Prostate gland (tissue), 2 donors: Measurements from ENCODE around the gene RMDN3. TPM values are rescaled to one million over a fixed set of nuclear protein-coding genes. Genes with fewer than 3 reads are reported as not detected.

ENCODE experiments used
- DNase-seq: peaks from one replicate; pipeline ENCODE4 v3.0.0-alpha.2; 2019; ENCODE audit warnings: low spot score
- H3K27ac ChIP-seq, 2 donors: fragments of 200-600 bp; sonication (generic); 2 replicates each; pipeline ENCODE4 v1.5.1; 2017 to 2019
- H3K27me3 ChIP-seq: fragments of 200-600 bp; sonication (generic); replicated peaks from 2 replicates; pipeline ENCODE4 v1.5.1; 2019; ENCODE audit not compliant: insufficient read depth
- H3K36me3 ChIP-seq, 2 donors: fragments of 200-600 bp; sonication (generic); 1 replicate in 1 of 2; 2 replicates in 1 of 2; pipeline versions ENCODE4 v1.5.1 to v1.8.1; 2017 to 2019
- H3K4me1 ChIP-seq: fragments of 200-600 bp; sonication (generic); replicated peaks from 2 replicates; pipeline ENCODE4 v1.5.1; 2019
- H3K4me3 ChIP-seq, 2 donors: fragments of 200-600 bp; sonication (generic); 2 replicates each; pipeline ENCODE4 v1.5.1; 2017 to 2019
- H3K9me3 ChIP-seq: fragments of 200-600 bp; sonication (generic); 2 replicates; pipeline ENCODE4 v1.5.1; 2017
- CTCF ChIP-seq, 4 experiments: fragments of 200-600 bp in 2 of 4; fragments of 450-650 bp in 2 of 4; sonication (generic) in 2 of 4; IDR thresholded peaks; 1 replicate in 3 of 4; 2 replicates in 1 of 4; pipeline ENCODE4 v1.5.1; 2016 to 2019; ENCODE audit warnings: antibody characterized with exemption in 4 of 4, mild to moderate bottlenecking in 2 of 4, moderate library complexity in 2 of 4
- POLR2A ChIP-seq: fragments of 450-650 bp; IDR thresholded peaks from one replicate; pipeline ENCODE4 v1.6.1; 2016; ENCODE audit warnings: antibody characterized with exemption, mild to moderate bottlenecking
- POLR2AphosphoS5 ChIP-seq: sonication (generic); formaldehyde crosslinking; IDR thresholded peaks from one replicate; pipeline ENCODE4 v1.6.1; 2017; ENCODE audit warnings: antibody characterized with exemption
- WGBS: methylation state at CpG from one replicate; pipeline ENCODE4 v1.1.5; 2018; 5-methylcytosine and 5-hydroxymethylcytosine counted together
- intact Hi-C: fragments of 100-400 bp; cut with DNase I; formaldehyde crosslinking; loops from one replicate; pipeline ENCODE4 v1.14.2; 2022
- total RNA-seq, 2 donors: library from RNA; depleted of rRNA; stranded (reverse); fragments of >200 nt; gene quantifications; one replicate each; pipeline ENCODE4 v1.1.0, GENCODE V29; 2016

RMDN3 gene
- total RNA-seq, 2 donors from 2014 or later = 28.2 to 31.9 TPM

- Histone ChIP-seq H3K27ac (no peak overlapping the region), H3K27me3 (no peaks in the 10 kb centered on the region), H3K36me3 (peaks cover 6 to 21% of the 10 kb centered on the region in 2 donors), H3K4me1 (no peaks in the 10 kb centered on the region), H3K9me3 (no peaks in the 10 kb centered on the region), H3K4me3 (no peak overlapping the region)
- intact Hi-C loops = loop anchor here (5.0 kb wide), 1 partner anchor 148 kb away; the partner anchor contains the start of gene VPS18
- WGBS = 76% methylated on average over 5 of the region's 5 CpGs
- no peak for DNase-seq
- TF ChIP-seq POLR2A (no peak), CTCF (IDR thresholded peaks at IDR 0.05) (no peak)
Observed at GRCh38 chr15:40744815-40745152, 10.3 kb downstream of the RMDN3 start.

GRCh38 chr15:40743921-40744814 is 10.9 kb downstream of the RMDN3 start:
- intact Hi-C loops = no loop called here
- H3K27me3 ChIP-seq = no peaks in the 10 kb centered on the region
- 80% methylated on average over 12 of the region's 12 CpGs for WGBS
- H3K27ac ChIP-seq = no peak overlapping the region
- H3K4me1 ChIP-seq = no peaks in the 10 kb centered on the region
- H3K36me3 ChIP-seq = peaks cover 6 to 21% of the 10 kb centered on the region in 2 donors
- H3K9me3 ChIP-seq = no peaks in the 10 kb centered on the region
- TF ChIP-seq CTCF (IDR thresholded peaks at IDR 0.05) (no peak), POLR2A (no peak), POLR2AphosphoS5 (no peak)
- H3K4me3 ChIP-seq = no peak overlapping the region
- no peak for DNase-seq

GRCh38 chr15:40743485-40743901 is 11.6 kb downstream of the RMDN3 start:
- intact Hi-C loops = no loop called here
- DNase-seq = no peak
- Histone ChIP-seq H3K36me3 (peaks cover 6 to 21% of the 10 kb centered on the region in 2 donors), H3K9me3 (no peaks in the 10 kb centered on the region), H3K4me3 (no peak overlapping the region), H3K27me3 (no peaks in the 10 kb centered on the region), H3K27ac (no peak overlapping the region), H3K4me1 (no peaks in the 10 kb centered on the region)
- 81% methylated on average over 2 of the region's 2 CpGs for WGBS
- TF ChIP-seq POLR2AphosphoS5 (no peak), POLR2A (no peak), CTCF (IDR thresholded peaks at IDR 0.05) (no peak)

- 89% methylated on average over 2 of the region's 2 CpGs for WGBS
- TF ChIP-seq POLR2A (no peak), CTCF (IDR thresholded peaks at IDR 0.05) (no peak), POLR2AphosphoS5 (no peak)
- Histone ChIP-seq H3K36me3 (peaks cover 6 to 17% of the 10 kb centered on the region in 2 donors), H3K27ac (no peak overlapping the region), H3K4me1 (peaks cover 5% of the 10 kb centered on the region), H3K27me3 (no peaks in the 10 kb centered on the region), H3K9me3 (no peaks in the 10 kb centered on the region), H3K4me3 (no peak overlapping the region)
- no peak for DNase-seq
- intact Hi-C loops = no loop called here
Observed at GRCh38 chr15:40739854-40740253, 15.2 kb downstream of the RMDN3 start.

- no peaks in the 10 kb centered on the region for H3K27me3 ChIP-seq
- no peak for TF ChIP-seq CTCF (IDR thresholded peaks at IDR 0.05)
- no peak for TF ChIP-seq POLR2AphosphoS5
- no peak for TF ChIP-seq POLR2A
- H3K27ac ChIP-seq = no peak overlapping the region
- peaks cover 3 to 11% of the 10 kb centered on the region in 2 donors for H3K36me3 ChIP-seq
- DNase-seq = no peak
- no peak overlapping the region for H3K4me3 ChIP-seq
- 40% methylated on average over 2 of the region's 2 CpGs for WGBS
- H3K9me3 ChIP-seq = no peaks in the 10 kb centered on the region
- intact Hi-C loops = no loop called here
- H3K4me1 ChIP-seq = peaks cover 5% of the 10 kb centered on the region
Observed at GRCh38 chr15:40739047-40739446, 16.0 kb downstream of the RMDN3 start.
